H9 (cell line): ENCODE measurements around the gene ADAMTS6. TPM values are rescaled to one million over a fixed set of nuclear protein-coding genes. Genes with fewer than 3 reads are reported as not detected.

Experiments
- DNase-seq: peaks from one replicate; pipeline ENCODE4 v3.0.0-alpha.2; 2017
- H2AFZ ChIP-seq: one replicate; pipeline ENCODE4 v1.6.1; 2013; ENCODE audit warnings: mild to moderate bottlenecking, low read length, control low read depth, moderate library complexity
- H2AK5ac ChIP-seq: 2 replicates; pipeline ENCODE4 v1.6.1; 2013; ENCODE audit warnings: low read length, control low read depth, mixed read lengths; ENCODE audit not compliant: insufficient read length
- H2BK120ac ChIP-seq: one replicate; pipeline ENCODE4 v1.6.1; 2013; ENCODE audit warnings: low read depth, mild to moderate bottlenecking, low read length, control low read depth, inconsistent platforms; ENCODE audit not compliant: poor library complexity, severe bottlenecking
- H2BK12ac ChIP-seq: 2 replicates; pipeline ENCODE4 v1.6.1; 2013; ENCODE audit warnings: low read length, control low read depth, mixed read lengths, low read depth; ENCODE audit not compliant: insufficient read length
- H2BK15ac ChIP-seq: 2 replicates; pipeline ENCODE4 v1.6.1; 2013; ENCODE audit warnings: low read depth, low read length, control low read depth
- H2BK20ac ChIP-seq: one replicate; pipeline ENCODE4 v1.6.1; 2013; ENCODE audit warnings: low read depth, mild to moderate bottlenecking, low read length, control low read depth, inconsistent platforms; ENCODE audit not compliant: poor library complexity, severe bottlenecking
- H2BK5ac ChIP-seq: 2 replicates; pipeline ENCODE4 v1.6.1; 2013; ENCODE audit warnings: low read length, control low read depth, mixed read lengths; ENCODE audit not compliant: insufficient read length
- H3K14ac ChIP-seq: 2 replicates; pipeline ENCODE4 v1.6.1; 2013; ENCODE audit warnings: low read length, control low read depth; ENCODE audit not compliant: insufficient read depth
- H3K18ac ChIP-seq: 2 replicates; pipeline ENCODE4 v1.6.1; 2013; ENCODE audit warnings: low read depth, mild to moderate bottlenecking, mixed read lengths, low read length, control low read depth; ENCODE audit not compliant: insufficient read length
- H3K23ac ChIP-seq: 2 replicates; pipeline ENCODE4 v1.6.1; 2013; ENCODE audit warnings: low read length, control low read depth, mixed read lengths, low read depth; ENCODE audit not compliant: insufficient read length
- H3K23me2 ChIP-seq: 2 replicates; pipeline ENCODE4 v1.6.1; 2013; ENCODE audit warnings: low read depth, mild to moderate bottlenecking, mixed read lengths, low read length, control low read depth; ENCODE audit not compliant: insufficient read length, poor library complexity, severe bottlenecking
- H3K27ac ChIP-seq: 2 replicates; pipeline ENCODE4 v1.5.1; 2013; ENCODE audit warnings: low read length, control low read depth, mixed read lengths, low read depth; ENCODE audit not compliant: insufficient read length
- H3K27me3 ChIP-seq: 2 replicates; pipeline ENCODE4 v1.6.1; 2013; ENCODE audit warnings: low read length, control low read depth, inconsistent platforms; ENCODE audit not compliant: insufficient read depth
- H3K4ac ChIP-seq: 2 replicates; pipeline ENCODE4 v1.6.1; 2013; ENCODE audit warnings: low read depth, mild to moderate bottlenecking, control low read depth, inconsistent platforms, low read length, moderate library complexity
- H3K4me1 ChIP-seq: 2 replicates; pipeline ENCODE4 v1.6.1; 2013; ENCODE audit warnings: low read length, control low read depth, inconsistent platforms; ENCODE audit not compliant: insufficient read depth
- H3K4me2 ChIP-seq: 2 replicates; pipeline ENCODE4 v1.6.1; 2013; ENCODE audit warnings: low read length, control low read depth, mixed read lengths; ENCODE audit not compliant: insufficient read length, insufficient read depth
- H3K56ac ChIP-seq: 2 replicates; pipeline ENCODE4 v1.6.1; 2013; ENCODE audit warnings: low read depth, mild to moderate bottlenecking, mixed read lengths, low read length, control low read depth; ENCODE audit not compliant: insufficient read length
- H3K79me1 ChIP-seq: 2 replicates; pipeline ENCODE4 v1.6.1; 2013; ENCODE audit warnings: low read depth, mild to moderate bottlenecking, moderate library complexity, low read length, control low read depth, inconsistent platforms; ENCODE audit not compliant: insufficient read depth, poor library complexity, severe bottlenecking
- H3K79me2 ChIP-seq: 2 replicates; pipeline ENCODE4 v1.6.1; 2013; ENCODE audit warnings: low read length, control low read depth, inconsistent platforms; ENCODE audit not compliant: insufficient read depth
- H3K9ac ChIP-seq: 2 replicates; pipeline ENCODE4 v1.6.1; 2013; ENCODE audit warnings: low read length, control low read depth, mixed read lengths; ENCODE audit not compliant: insufficient read length; ENCODE audit errors: extremely low read depth
- H3K9me3 ChIP-seq: one replicate; pipeline ENCODE4 v1.6.1; 2013; ENCODE audit warnings: low read depth, low read length, inconsistent platforms; ENCODE audit not compliant: control insufficient read depth
- H3T11ph ChIP-seq: one replicate; pipeline ENCODE4 v1.6.1; 2013; ENCODE audit warnings: mild to moderate bottlenecking, low read length, control low read depth, inconsistent platforms
- H4K20me1 ChIP-seq: one replicate; pipeline ENCODE4 v1.6.1; 2013; ENCODE audit not compliant: control insufficient read depth, insufficient read length, insufficient read depth
- H4K5ac ChIP-seq: 2 replicates; pipeline ENCODE4 v1.6.1; 2013; ENCODE audit warnings: low read depth, mild to moderate bottlenecking, mixed read lengths, low read length, control low read depth; ENCODE audit not compliant: insufficient read length
- H4K8ac ChIP-seq: replicated peaks from 2 replicates; pipeline ENCODE4 v1.6.1; 2013; ENCODE audit warnings: low read length, control low read depth, mixed read lengths, low read depth; ENCODE audit not compliant: insufficient read length
- H4K91ac ChIP-seq: 2 replicates; pipeline ENCODE4 v1.6.1; 2013; ENCODE audit warnings: low read depth, mild to moderate bottlenecking, moderate library complexity, mixed read lengths, low read length, control low read depth; ENCODE audit not compliant: insufficient read length
- H3K27ac Mint-ChIP-seq, 3 experiments: 2 replicates in 2 of 3; 3 replicates in 1 of 3; pipeline ENCODE4 v1.8.0; 2020 to 2021; ENCODE audit warnings: mixed read lengths in 3 of 3, mild to moderate bottlenecking in 1 of 3, moderate library complexity in 1 of 3
- H3K27me3 Mint-ChIP-seq: 2 replicates; pipeline ENCODE4 v1.8.0; 2021; ENCODE audit warnings: low read depth, mild to moderate bottlenecking, moderate library complexity, mixed read lengths
- H3K36me3 Mint-ChIP-seq, 3 experiments: 2 replicates in 2 of 3; 3 replicates in 1 of 3; pipeline ENCODE4 v1.8.0; 2020 to 2021; ENCODE audit warnings: low read depth in 3 of 3, mixed read lengths in 3 of 3; ENCODE audit not compliant: insufficient read depth in 1 of 3
- H3K4me1 Mint-ChIP-seq, 2 experiments: 2 replicates each; pipeline ENCODE4 v1.8.0; 2020; ENCODE audit warnings: mixed read lengths in 2 of 2
- H3K4me3 Mint-ChIP-seq, 2 experiments: 2 replicates in 1 of 2; 3 replicates in 1 of 2; pipeline ENCODE4 v1.8.0; 2020 to 2021; ENCODE audit warnings: mild to moderate bottlenecking in 2 of 2, mixed read lengths in 2 of 2, moderate library complexity in 1 of 2
- H3K9me3 Mint-ChIP-seq, 2 experiments: 2 replicates in 1 of 2; 3 replicates in 1 of 2; pipeline ENCODE4 v1.8.0; 2020; ENCODE audit warnings: mild to moderate bottlenecking in 2 of 2, mixed read lengths in 2 of 2, moderate library complexity in 1 of 2
- CTCF ChIP-seq: fragments of 200-600 bp; sonication (generic); conservative IDR thresholded peaks from 3 replicates; pipeline ENCODE4 v1.8.0; 2021; ENCODE audit warnings: antibody characterized with exemption, mild to moderate bottlenecking
- WGBS: extraction: QIAGEN DNeasy Blood & Tissue Kit; methylation state at CpG from one replicate; pipeline ENCODE4 v1.1.7; 2013; ENCODE audit warnings: missing lambda C conversion rate, low lambda C conversion rate, mixed read lengths; ENCODE audit not compliant: insufficient read length; ENCODE audit errors: extremely low coverage; 5-methylcytosine and 5-hydroxymethylcytosine counted together
- total RNA-seq: library from RNA; stranded (reverse); gene quantifications from 2 replicates; pipeline ENCODE4 v1.2.1, GENCODE V29; 2021

ADAMTS6 gene
- total RNA-seq, 1 experiment from 2014 or later, result 0.33 TPM

- no peak overlapping the region for H3K9ac ChIP-seq
- H2AFZ ChIP-seq, result no peak overlapping the region
- no peaks in the 10 kb centered on the region for H3K27me3 ChIP-seq
- H2BK12ac ChIP-seq, result no peak overlapping the region
- H4K91ac ChIP-seq, result no peak overlapping the region
- no peaks in the 10 kb centered on the region for H3K79me1 ChIP-seq
- H3K27ac ChIP-seq, result no peak overlapping the region
- H4K20me1 ChIP-seq, result no peaks in the 10 kb centered on the region
- no peaks in the 10 kb centered on the region for H3K27me3 Mint-ChIP-seq
- no peak overlapping the region for H2BK20ac ChIP-seq
- H3K79me2 ChIP-seq, result no peaks in the 10 kb centered on the region
- no peaks in the 10 kb centered on the region for H3K9me3 ChIP-seq
- no peak overlapping the region for H2AK5ac ChIP-seq
- H3K23me2 ChIP-seq, result no peaks in the 10 kb centered on the region
- DNase-seq, result no peak
- H3K36me3 Mint-ChIP-seq, result no peaks in the 10 kb centered on the region; a peak in 1 of 7 replicates
- H2BK15ac ChIP-seq, result no peak overlapping the region
- H3K56ac ChIP-seq, result no peak overlapping the region
- no peak overlapping the region for H3K18ac ChIP-seq
- no peak overlapping the region for H3K27ac Mint-ChIP-seq
- no peak overlapping the region for H2BK120ac ChIP-seq
- no CpG with 5 or more reads among the region's 4 CpGs for WGBS
- no peak overlapping the region for H2BK5ac ChIP-seq
- peaks cover 8% of the 10 kb centered on the region; the same call in 1 of the 2 replicates for H3K4me1 ChIP-seq
- H3K4me2 ChIP-seq, result no peak overlapping the region
- no peak for TF ChIP-seq CTCF
- no peak overlapping the region for H4K8ac ChIP-seq
- H3T11ph ChIP-seq, result no peak overlapping the region
- no peak overlapping the region for H3K4me3 Mint-ChIP-seq
- no peak overlapping the region for H4K5ac ChIP-seq
- no peak overlapping the region for H3K4ac ChIP-seq
- peaks cover 25 to 27% of the 10 kb centered on the region in 2 experiments for H3K4me1 Mint-ChIP-seq
- no peaks in the 10 kb centered on the region; a peak in 1 of 5 replicates for H3K9me3 Mint-ChIP-seq
- H3K23ac ChIP-seq, result no peak overlapping the region
- H3K14ac ChIP-seq, result no peak overlapping the region
Observed at GRCh38 chr5:65105301-65105700, 376.4 kb downstream of the ADAMTS6 start.
